Fibroblast of lung (primary cell): Measurements from ENCODE around the gene ZBTB39. TPM values are rescaled to one million over a fixed set of nuclear protein-coding genes. Genes with fewer than 3 reads are reported as not detected.
"Not testable (repeated sequence)": the region's sequence is repeated elsewhere in the genome, so short reads cannot be mapped to it uniquely, and the experiment has no call there.

ENCODE experiments used
- DNase-seq, 2 donors: peaks; one replicate each; pipeline versions ENCODE4 v3.0.0 to v3.0.0-alpha.2; 2010; ENCODE audit warnings: low read depth in 2 of 2
- H2AFZ ChIP-seq: 2 replicates; pipeline ENCODE4 v1.5.1; 2012; ENCODE audit warnings: low read length, control low read depth, inconsistent platforms
- H3K27ac ChIP-seq: 2 replicates; pipeline ENCODE4 v1.5.1; 2011; ENCODE audit warnings: low read length, control low read depth; ENCODE audit not compliant: insufficient read depth
- H3K27me3 ChIP-seq: 2 replicates; pipeline ENCODE4 v1.5.1; 2011; ENCODE audit warnings: mild to moderate bottlenecking, low read length; ENCODE audit not compliant: control insufficient read depth, insufficient read depth
- H3K36me3 ChIP-seq: 2 replicates; pipeline ENCODE4 v1.5.1; 2011; ENCODE audit warnings: low read length; ENCODE audit not compliant: control insufficient read depth, insufficient read depth
- H3K4me1 ChIP-seq: 2 replicates; pipeline ENCODE4 v1.5.1; 2011; ENCODE audit warnings: low read length; ENCODE audit not compliant: control insufficient read depth, insufficient read depth; ENCODE audit errors: extremely low read depth
- H3K4me2 ChIP-seq: 2 replicates; pipeline ENCODE4 v1.5.1; 2011; ENCODE audit warnings: low read length, control low read depth; ENCODE audit not compliant: insufficient read depth; ENCODE audit errors: extremely low read depth
- H3K4me3 ChIP-seq, 4 experiments: fragments of 200-600 bp in 1 of 4; sonication (generic) in 1 of 4; replicated peaks in 1 of 4; 2 replicates each; pipeline ENCODE4 v1.5.1; 2011 to 2016; ENCODE audit warnings: low read length in 4 of 4, low read depth in 3 of 4, mild to moderate bottlenecking in 3 of 4, control low read depth in 2 of 4, inconsistent platforms in 1 of 4, mixed read lengths in 1 of 4; ENCODE audit not compliant: insufficient read depth in 1 of 4; ENCODE audit errors: control extremely low read depth in 1 of 4
- H3K79me2 ChIP-seq: 2 replicates; pipeline ENCODE4 v1.5.1; 2012; ENCODE audit warnings: mild to moderate bottlenecking, low read length, inconsistent platforms; ENCODE audit not compliant: control insufficient read depth, insufficient read depth
- H3K9ac ChIP-seq: 2 replicates; pipeline ENCODE4 v1.5.1; 2011; ENCODE audit warnings: mild to moderate bottlenecking, low read length, control low read depth; ENCODE audit not compliant: insufficient read depth
- H3K9me3 ChIP-seq: 2 replicates; pipeline ENCODE4 v1.5.1; 2012; ENCODE audit warnings: low read depth, low read length; ENCODE audit not compliant: control insufficient read depth, insufficient read depth
- H4K20me1 ChIP-seq: 2 replicates; pipeline ENCODE4 v1.5.1; 2011; ENCODE audit warnings: low read length; ENCODE audit not compliant: control insufficient read depth, insufficient read depth; ENCODE audit errors: extremely low read depth
- EZH2 ChIP-seq: IDR thresholded peaks from 2 replicates; pipeline ENCODE4 v1.5.1; 2012; ENCODE audit warnings: low read length, control low read depth, mild to moderate bottlenecking; ENCODE audit errors: missing control alignments
- polyA plus RNA-seq, 2 donors: library from polyadenylated mRNA; depleted of rRNA in 1 of 2; stranded (reverse) in 1 of 2; unstranded in 1 of 2; fragments of >200 nt; gene quantifications; 2 replicates each; pipeline ENCODE4 v1.2.1, GENCODE V29; 2011 to 2012; ENCODE audit warnings: missing spikeins in 1 of 2
- total RNA-seq: library from RNA; depleted of rRNA; stranded (reverse); fragments of >200 nt; gene quantifications from 2 replicates; pipeline ENCODE4 v1.2.1, GENCODE V29; 2014
- TF ChIP-seq, protein P1 (sequence below), 2 donors: IDR thresholded peaks in 1 of 2; conservative IDR thresholded peaks in 1 of 2; 1 replicate in 1 of 2; 2 replicates in 1 of 2; pipeline ENCODE4 v1.5.1; 2011 to 2012; ENCODE audit warnings: low read length in 2 of 2, control low read depth in 1 of 2, inconsistent platforms in 1 of 2, low read depth in 1 of 2, mild to moderate bottlenecking in 1 of 2

Gene ZBTB39
- total and polyA plus RNA-seq, 2 donors (not counting 1 experiment from before 2014, with no cell fraction given) = 3.2 to 3.8 TPM

DNA sequence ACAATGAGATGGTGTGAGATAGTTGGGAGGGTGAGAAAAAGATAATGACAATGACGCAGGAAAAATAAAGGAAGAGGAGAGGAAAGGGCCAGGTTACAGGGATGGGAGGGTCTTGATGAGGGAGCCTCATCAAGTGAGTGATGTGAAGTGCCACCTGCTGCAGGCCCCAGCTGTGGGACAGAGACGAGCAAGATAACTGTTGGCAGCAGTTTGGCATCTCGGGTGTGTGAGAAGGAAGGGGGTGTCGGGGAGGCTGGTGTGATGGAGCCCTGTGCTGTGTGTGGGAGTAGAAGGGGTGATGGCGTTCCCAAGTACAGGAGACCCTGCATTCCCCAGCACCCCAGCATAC lies 21.4 kb upstream of the ZBTB39 start:
- Histone ChIP-seq H3K9me3 (no peaks in the 10 kb centered on the region), H3K27me3 (peaks cover 40% of the 10 kb centered on the region), H4K20me1 (no peaks in the 10 kb centered on the region), H3K4me3 (no peak overlapping the region), H3K4me2 (no peak overlapping the region), H3K9ac (no peak overlapping the region), H3K27ac (no peak overlapping the region), H3K4me1 (no peaks in the 10 kb centered on the region), H3K79me2 (no peaks in the 10 kb centered on the region), H3K36me3 (no peaks in the 10 kb centered on the region), H2AFZ (no peak overlapping the region)
- DNase-seq = no peak
- no peak for TF ChIP-seq EZH2
- TF ChIP-seq, protein P1, sequence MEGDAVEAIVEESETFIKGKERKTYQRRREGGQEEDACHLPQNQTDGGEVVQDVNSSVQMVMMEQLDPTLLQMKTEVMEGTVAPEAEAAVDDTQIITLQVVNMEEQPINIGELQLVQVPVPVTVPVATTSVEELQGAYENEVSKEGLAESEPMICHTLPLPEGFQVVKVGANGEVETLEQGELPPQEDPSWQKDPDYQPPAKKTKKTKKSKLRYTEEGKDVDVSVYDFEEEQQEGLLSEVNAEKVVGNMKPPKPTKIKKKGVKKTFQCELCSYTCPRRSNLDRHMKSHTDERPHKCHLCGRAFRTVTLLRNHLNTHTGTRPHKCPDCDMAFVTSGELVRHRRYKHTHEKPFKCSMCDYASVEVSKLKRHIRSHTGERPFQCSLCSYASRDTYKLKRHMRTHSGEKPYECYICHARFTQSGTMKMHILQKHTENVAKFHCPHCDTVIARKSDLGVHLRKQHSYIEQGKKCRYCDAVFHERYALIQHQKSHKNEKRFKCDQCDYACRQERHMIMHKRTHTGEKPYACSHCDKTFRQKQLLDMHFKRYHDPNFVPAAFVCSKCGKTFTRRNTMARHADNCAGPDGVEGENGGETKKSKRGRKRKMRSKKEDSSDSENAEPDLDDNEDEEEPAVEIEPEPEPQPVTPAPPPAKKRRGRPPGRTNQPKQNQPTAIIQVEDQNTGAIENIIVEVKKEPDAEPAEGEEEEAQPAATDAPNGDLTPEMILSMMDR (conservative IDR thresholded peaks at IDR 0.05 in 1 of 2, IDR thresholded peaks at IDR 0.05 in 1 of 2; ENCODE audit: low read depth in 1 of 2, low read length in 2 of 2) = no peak

DNA sequence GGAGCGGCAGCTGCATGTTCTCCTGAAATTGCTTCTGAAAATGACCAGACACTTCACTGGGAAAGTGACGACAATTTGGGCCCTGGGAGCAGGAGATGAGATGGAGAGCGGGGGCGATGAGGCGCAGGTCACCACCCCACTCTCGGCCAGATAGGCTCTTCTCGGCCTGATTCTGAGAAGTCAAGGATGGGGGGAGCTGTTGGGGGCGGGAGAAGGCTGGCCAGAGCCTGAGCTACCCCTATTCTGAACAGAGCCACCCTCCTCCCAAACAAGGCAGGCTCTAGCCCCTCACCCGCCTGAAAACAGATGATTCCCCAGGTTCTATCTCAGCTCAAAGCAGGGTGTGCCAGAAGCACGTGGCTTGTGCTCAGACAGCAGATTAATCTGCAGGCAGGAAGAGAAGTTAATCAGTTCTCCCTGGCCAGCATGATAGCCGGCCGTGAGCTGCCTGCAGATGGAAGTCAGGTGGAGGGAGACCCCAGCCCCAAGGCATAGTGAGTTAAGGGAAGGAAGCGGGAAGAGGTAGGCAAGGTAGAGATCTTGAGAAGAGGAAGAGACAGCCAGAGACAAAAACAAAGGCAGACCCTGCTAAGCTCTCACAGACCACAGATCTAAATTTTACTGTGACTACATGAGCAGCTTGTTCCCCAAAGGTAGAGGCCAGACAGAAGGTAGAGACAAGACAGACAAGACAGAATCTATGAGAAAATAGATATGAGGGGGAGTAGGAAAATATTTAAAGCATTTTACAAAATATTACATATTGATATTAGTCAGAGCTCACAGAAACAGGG lies 20.9 kb upstream of the ZBTB39 start:
- no peak overlapping the region for H3K4me2 ChIP-seq
- no peaks in the 10 kb centered on the region for H3K9me3 ChIP-seq
- H3K27ac ChIP-seq = no peak overlapping the region
- H3K27me3 ChIP-seq = peaks cover 40% of the 10 kb centered on the region
- no peaks in the 10 kb centered on the region for H4K20me1 ChIP-seq
- no peak for TF ChIP-seq EZH2
- TF ChIP-seq, protein P1 (conservative IDR thresholded peaks at IDR 0.05 in 1 of 2, IDR thresholded peaks at IDR 0.05 in 1 of 2; ENCODE audit: low read depth in 1 of 2, low read length in 2 of 2) = no peak
- H3K79me2 ChIP-seq = no peaks in the 10 kb centered on the region
- no peak overlapping the region for H3K4me3 ChIP-seq
- no peaks in the 10 kb centered on the region for H3K4me1 ChIP-seq
- no peak overlapping the region for H2AFZ ChIP-seq
- no peaks in the 10 kb centered on the region for H3K36me3 ChIP-seq
- no peak overlapping the region for H3K9ac ChIP-seq
- DNase-seq = no peak

DNA sequence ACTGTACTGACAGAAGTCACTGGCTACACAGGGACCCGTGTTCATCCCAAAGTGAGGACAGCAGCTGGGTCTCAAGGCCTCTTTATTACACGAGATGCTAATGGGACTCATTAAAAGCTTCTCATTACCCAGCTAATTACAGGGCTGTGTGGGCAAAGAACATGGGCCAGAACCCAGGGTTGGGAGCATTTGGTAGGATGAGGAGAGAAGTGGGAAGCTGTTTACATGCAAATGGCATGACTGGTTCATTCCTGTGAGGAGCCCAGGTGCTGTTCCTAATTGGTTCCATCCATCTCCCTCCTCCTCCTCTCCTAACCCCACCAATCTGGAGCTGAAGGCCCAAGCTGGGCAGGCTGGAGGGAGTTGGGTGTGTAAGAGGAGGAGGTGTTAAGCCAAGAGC lies 18.9 kb upstream of the ZBTB39 start:
- no peak overlapping the region for H3K4me2 ChIP-seq

DNA sequence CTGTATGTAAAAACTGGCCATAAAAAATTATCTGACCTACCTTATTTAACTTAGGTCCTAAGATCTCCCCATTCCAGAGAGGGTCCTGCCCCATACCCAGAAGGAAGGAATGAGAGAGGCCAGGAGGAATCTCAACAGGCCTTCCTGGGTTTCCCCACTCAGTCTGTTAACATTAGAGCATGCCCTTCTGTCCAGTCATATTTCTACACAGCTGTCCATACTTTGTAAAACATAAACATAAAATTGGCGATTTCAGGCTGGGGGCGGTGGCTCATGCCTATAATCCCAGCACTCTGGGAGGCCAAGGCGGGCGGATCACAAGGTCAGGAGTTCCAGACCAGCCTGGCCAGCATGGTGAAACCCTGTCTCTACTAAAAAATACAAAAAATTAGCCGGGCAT lies 16.0 kb upstream of the ZBTB39 start:
- H3K27me3 ChIP-seq = peaks cover 21% of the 10 kb centered on the region
- DNase-seq = peak in 1 of 2 donors; percentile 46
- not testable (repeated sequence) for H3K79me2 ChIP-seq, H3K4me3 ChIP-seq, H3K9me3 ChIP-seq, H3K27ac ChIP-seq, H4K20me1 ChIP-seq, H3K4me1 ChIP-seq, H3K36me3 ChIP-seq, H3K9ac ChIP-seq, H3K4me2 ChIP-seq, H2AFZ ChIP-seq

More for the DNA sequence above, 18.9 kb upstream of the ZBTB39 start:
- no peaks in the 10 kb centered on the region for H3K36me3 ChIP-seq
- H3K27me3 ChIP-seq = peaks cover 30% of the 10 kb centered on the region
- no peak overlapping the region for H3K27ac ChIP-seq
- DNase-seq = no peak
- H4K20me1 ChIP-seq = no peaks in the 10 kb centered on the region
- no peak overlapping the region for H3K4me3 ChIP-seq
- no peak overlapping the region for H2AFZ ChIP-seq
- no peaks in the 10 kb centered on the region for H3K79me2 ChIP-seq
- TF ChIP-seq, protein P1 (conservative IDR thresholded peaks at IDR 0.05 in 1 of 2, IDR thresholded peaks at IDR 0.05 in 1 of 2; ENCODE audit: low read depth in 1 of 2, low read length in 2 of 2) = no peak
- TF ChIP-seq EZH2 = no peak
- no peak overlapping the region for H3K9ac ChIP-seq
- no peaks in the 10 kb centered on the region for H3K4me1 ChIP-seq
- no peaks in the 10 kb centered on the region for H3K9me3 ChIP-seq
